Stimulated activated naive CD8-positive, alpha-beta T cell treated with anti-CD3 and anti-CD28 coated beads, Interleukin-15, amount 100 ng/mL, for 72 hours (primary cell): ENCODE measurements around the gene XYLB.
"Not testable (repeated sequence)": the region's sequence is repeated elsewhere in the genome, so short reads cannot be mapped to it uniquely, and the experiment has no call there.

Experiments used
- ATAC-seq: fragments of 150-1000 bp; cut with Tn5 transposase; 2 replicates; pipeline ENCODE4 v1.10.0; 2021; ENCODE audit warnings: mild to moderate bottlenecking, moderate library complexity
- DNase-seq, 2 donors: peaks; one replicate each; pipeline ENCODE4 v3.0.0; 2021 to 2022
- H3K27ac Mint-ChIP-seq, 2 donors: one replicate each; pipeline ENCODE4 v1.8.0; 2022; ENCODE audit warnings: mild to moderate bottlenecking in 2 of 2, mixed read lengths in 2 of 2, moderate library complexity in 2 of 2
- H3K27me3 Mint-ChIP-seq: one replicate; pipeline ENCODE4 v1.8.0; 2022; ENCODE audit warnings: mixed read lengths
- H3K4me1 Mint-ChIP-seq: one replicate; pipeline ENCODE4 v1.8.0; 2022; ENCODE audit warnings: mild to moderate bottlenecking, mixed read lengths
- H3K4me3 Mint-ChIP-seq, 2 donors: one replicate each; pipeline ENCODE4 v1.8.0; 2022; ENCODE audit warnings: mild to moderate bottlenecking in 2 of 2, mixed read lengths in 2 of 2, moderate library complexity in 1 of 2
- H3K9me3 Mint-ChIP-seq, 2 donors: one replicate each; pipeline ENCODE4 v1.8.0; 2022; ENCODE audit warnings: mixed read lengths in 2 of 2

Gene XYLB

GRCh38 chr3:38387862-38388261 lies 41.3 kb downstream of the XYLB start:
- Mint-ChIP-seq H3K4me3 (no peak overlapping the region), H3K4me1 (no peaks in the 10 kb centered on the region), H3K27ac (no peak overlapping the region), H3K9me3 (peaks cover 4 to 23% of the 10 kb centered on the region in 2 donors), H3K27me3 (no peaks in the 10 kb centered on the region)
- no peak for DNase-seq
- ATAC-seq = no peak

GRCh38 chr3:38392604-38393163 lies 46.1 kb downstream of the XYLB start:
- DNase-seq = no peak
- Mint-ChIP-seq H3K9me3 (peaks cover 0 to 3% of the 10 kb centered on the region in 2 donors), H3K4me1 (no peaks in the 10 kb centered on the region), H3K4me3 (no peak overlapping the region), H3K27me3 (no peaks in the 10 kb centered on the region), H3K27ac (no peak overlapping the region)
- ATAC-seq = no peak

GRCh38 chr3:38396239-38396638 lies 49.7 kb downstream of the XYLB start:
- no peak for ATAC-seq
- Mint-ChIP-seq H3K4me1 (no peaks in the 10 kb centered on the region), H3K27ac (peak overlapping the region in 1 of 2 donors; percentile 68), H3K27me3 (no peaks in the 10 kb centered on the region), H3K4me3 (no peak overlapping the region), H3K9me3 (no peaks in the 10 kb centered on the region)
- DNase-seq = no peak

- no peaks in the 10 kb centered on the region for H3K4me1 Mint-ChIP-seq
- no peak overlapping the region for H3K4me3 Mint-ChIP-seq
- H3K9me3 Mint-ChIP-seq = no peaks in the 10 kb centered on the region
- DNase-seq = no peak
- ATAC-seq = no peak
- no peak overlapping the region for H3K27ac Mint-ChIP-seq
- H3K27me3 Mint-ChIP-seq = no peaks in the 10 kb centered on the region
These were observed 50.3 kb downstream of the XYLB start for GRCh38 chr3:38396861-38397260.

GRCh38 chr3:38397320-38397719 lies 50.7 kb downstream of the XYLB start:
- ATAC-seq = no peak
- no peak overlapping the region for H3K4me3 Mint-ChIP-seq
- no peak overlapping the region for H3K27ac Mint-ChIP-seq
- H3K27me3 Mint-ChIP-seq = no peaks in the 10 kb centered on the region
- no peaks in the 10 kb centered on the region for H3K4me1 Mint-ChIP-seq
- no peaks in the 10 kb centered on the region for H3K9me3 Mint-ChIP-seq
- no peak for DNase-seq

- Mint-ChIP-seq H3K4me1 (no peaks in the 10 kb centered on the region), H3K27me3 (no peaks in the 10 kb centered on the region), H3K9me3 (no peaks in the 10 kb centered on the region), H3K27ac (no peak overlapping the region), H3K4me3 (no peak overlapping the region)
- DNase-seq (no peak), ATAC-seq (no peak)
These were observed 54.8 kb downstream of the XYLB start for GRCh38 chr3:38401246-38401962.

GRCh38 chr3:38404286-38404685 lies 57.7 kb downstream of the XYLB start:
- Mint-ChIP-seq H3K4me1 (no peaks in the 10 kb centered on the region), H3K9me3 (peaks cover 0 to 8% of the 10 kb centered on the region in 2 donors), H3K27me3 (no peaks in the 10 kb centered on the region), H3K27ac (no peak overlapping the region), H3K4me3 (no peak overlapping the region)
- ATAC-seq = no peak
- DNase-seq = no peak

GRCh38 chr3:38411591-38411990 lies 65.0 kb downstream of the XYLB start:
- Mint-ChIP-seq H3K9me3 (peaks cover 0 to 12% of the 10 kb centered on the region in 2 donors), H3K27ac (no peak overlapping the region), H3K4me1 (no peaks in the 10 kb centered on the region), H3K27me3 (no peaks in the 10 kb centered on the region), H3K4me3 (no peak overlapping the region)
- DNase-seq (no peak), ATAC-seq (no peak)

- not testable (repeated sequence) for DNase-seq, H3K27ac Mint-ChIP-seq, H3K27me3 Mint-ChIP-seq, H3K9me3 Mint-ChIP-seq, ATAC-seq
- peak overlapping the region in 1 of 2 donors; percentile 43 for H3K4me3 Mint-ChIP-seq
- H3K4me1 Mint-ChIP-seq = peaks cover 23% of the 10 kb centered on the region
These were observed 74.2 kb downstream of the XYLB start for GRCh38 chr3:38420758-38421157.

- H3K27me3 Mint-ChIP-seq = no peaks in the 10 kb centered on the region
- peak overlapping the region in 1 of 2 donors; percentile 24 for H3K4me3 Mint-ChIP-seq
- DNase-seq (no peak), ATAC-seq (no peak)
- H3K9me3 Mint-ChIP-seq = no peaks in the 10 kb centered on the region
- peak overlapping the region in 1 of 2 donors; percentile 57 for H3K27ac Mint-ChIP-seq
- H3K4me1 Mint-ChIP-seq = peaks cover 30% of the 10 kb centered on the region
These were observed 75.2 kb downstream of the XYLB start for GRCh38 chr3:38421679-38422336.

- not testable (repeated sequence) for DNase-seq, H3K27me3 Mint-ChIP-seq
- Mint-ChIP-seq H3K4me3 (peak overlapping the region in 1 of 2 donors; percentile 67), H3K27ac (peak overlapping the region; percentile 55 to 92), H3K4me1 (peaks cover 38% of the 10 kb centered on the region), H3K9me3 (peaks cover 6 to 11% of the 10 kb centered on the region in 2 donors)
- peak; percentile 71 for ATAC-seq
These were observed 80.3 kb downstream of the XYLB start for GRCh38 chr3:38426798-38427426.

- H3K9me3 Mint-ChIP-seq = peaks cover 35 to 50% of the 10 kb centered on the region in 2 donors
- not testable (repeated sequence) for H3K4me3 Mint-ChIP-seq, H3K27me3 Mint-ChIP-seq, ATAC-seq, H3K27ac Mint-ChIP-seq, DNase-seq
- H3K4me1 Mint-ChIP-seq = peaks cover 25% of the 10 kb centered on the region
These were observed 86.5 kb downstream of the XYLB start for GRCh38 chr3:38432871-38433658.

GRCh38 chr3:38433661-38434060 lies 87.1 kb downstream of the XYLB start:
- not testable (repeated sequence) for ATAC-seq, H3K4me3 Mint-ChIP-seq, H3K27me3 Mint-ChIP-seq, H3K27ac Mint-ChIP-seq, DNase-seq
- H3K9me3 Mint-ChIP-seq = peaks cover 35 to 50% of the 10 kb centered on the region in 2 donors
- peaks cover 19% of the 10 kb centered on the region for H3K4me1 Mint-ChIP-seq

GRCh38 chr3:38438436-38439069 lies 92.0 kb downstream of the XYLB start:
- not testable (repeated sequence) for ATAC-seq

GRCh38 chr3:38443205-38443604 lies 96.6 kb downstream of the XYLB start:
- H3K27ac Mint-ChIP-seq, H3K4me1 Mint-ChIP-seq, DNase-seq, H3K4me3 Mint-ChIP-seq, H3K9me3 Mint-ChIP-seq, H3K27me3 Mint-ChIP-seq, ATAC-seq: not testable (repeated sequence)

More at GRCh38 chr3:38438436-38439069, 92.0 kb downstream of the XYLB start:
- DNase-seq, H3K4me3 Mint-ChIP-seq, H3K27ac Mint-ChIP-seq, H3K27me3 Mint-ChIP-seq: not testable (repeated sequence)
- H3K4me1 Mint-ChIP-seq = peaks cover 12% of the 10 kb centered on the region
- peaks cover 26 to 32% of the 10 kb centered on the region in 2 donors for H3K9me3 Mint-ChIP-seq
